DND-41 (cell line): ENCODE measurements around the gene CACNA1S.

Experiments used
- EZH2 ChIP-seq: IDR thresholded peaks from 3 replicates; pipeline ENCODE4 v1.6.1; 2012; ENCODE audit warnings: borderline replicate concordance, low read depth, mild to moderate bottlenecking, moderate library complexity, low read length, inconsistent platforms; ENCODE audit not compliant: severe bottlenecking
- TF ChIP-seq, protein P1 (sequence below): IDR thresholded peaks from 2 replicates; pipeline ENCODE4 v1.5.1; 2012; ENCODE audit warnings: borderline replicate concordance, low read length, moderate library complexity, mild to moderate bottlenecking; ENCODE audit not compliant: poor library complexity, severe bottlenecking; ENCODE audit errors: extremely low read depth

DNA sequence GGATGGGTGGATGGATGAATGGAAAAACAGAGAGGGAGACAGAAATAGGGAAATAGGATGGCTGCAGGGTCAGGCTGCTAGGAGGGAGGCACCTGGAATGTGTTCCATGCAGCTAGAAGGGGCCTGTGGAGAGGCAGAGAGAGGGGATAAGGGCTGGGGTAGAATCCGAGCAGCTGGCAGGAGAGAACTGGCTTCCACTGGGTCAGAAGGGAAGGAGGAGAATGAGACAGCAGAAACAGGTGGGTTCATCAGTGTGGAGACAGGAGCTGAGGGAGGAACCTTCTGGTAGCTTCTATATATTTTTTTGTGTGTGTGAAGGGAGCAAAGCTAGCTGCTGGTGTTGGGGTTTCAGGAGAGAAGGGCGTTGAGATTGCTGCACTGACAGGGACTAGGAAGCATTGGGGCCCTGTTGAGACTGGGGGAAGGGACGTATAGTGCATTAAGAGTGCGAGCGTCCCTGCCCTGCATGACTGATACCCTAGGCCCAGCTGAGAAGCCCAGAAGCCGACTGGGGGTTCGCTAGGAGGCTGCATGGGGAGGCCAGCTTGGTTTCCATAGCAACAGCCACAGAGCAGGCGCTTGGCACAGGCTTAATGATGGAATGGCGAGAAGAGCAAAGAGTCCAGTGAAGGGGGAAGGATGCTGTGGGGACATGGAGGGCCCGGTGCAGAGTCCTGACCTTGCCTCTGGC lies 73.9 kb downstream of the CACNA1S start:
- TF ChIP-seq, protein P1, sequence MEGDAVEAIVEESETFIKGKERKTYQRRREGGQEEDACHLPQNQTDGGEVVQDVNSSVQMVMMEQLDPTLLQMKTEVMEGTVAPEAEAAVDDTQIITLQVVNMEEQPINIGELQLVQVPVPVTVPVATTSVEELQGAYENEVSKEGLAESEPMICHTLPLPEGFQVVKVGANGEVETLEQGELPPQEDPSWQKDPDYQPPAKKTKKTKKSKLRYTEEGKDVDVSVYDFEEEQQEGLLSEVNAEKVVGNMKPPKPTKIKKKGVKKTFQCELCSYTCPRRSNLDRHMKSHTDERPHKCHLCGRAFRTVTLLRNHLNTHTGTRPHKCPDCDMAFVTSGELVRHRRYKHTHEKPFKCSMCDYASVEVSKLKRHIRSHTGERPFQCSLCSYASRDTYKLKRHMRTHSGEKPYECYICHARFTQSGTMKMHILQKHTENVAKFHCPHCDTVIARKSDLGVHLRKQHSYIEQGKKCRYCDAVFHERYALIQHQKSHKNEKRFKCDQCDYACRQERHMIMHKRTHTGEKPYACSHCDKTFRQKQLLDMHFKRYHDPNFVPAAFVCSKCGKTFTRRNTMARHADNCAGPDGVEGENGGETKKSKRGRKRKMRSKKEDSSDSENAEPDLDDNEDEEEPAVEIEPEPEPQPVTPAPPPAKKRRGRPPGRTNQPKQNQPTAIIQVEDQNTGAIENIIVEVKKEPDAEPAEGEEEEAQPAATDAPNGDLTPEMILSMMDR = no peak
- no peak for TF ChIP-seq EZH2
